Measurements from ENCODE around the gene FGGY.

FGGY gene

GRCh38 chr1:59302297-59302696 lies 5.4 kb downstream of the FGGY start:
- H3K4me3 ChIP-seq (ENCODE audit: low read depth, low read length) = no peak overlapping the region
- H3K9me3 ChIP-seq (ENCODE audit: control insufficient read depth, insufficient read depth, low read length) = peaks cover 8% of the 10 kb centered on the region; the same call in 1 of the 2 replicates
- no peaks in the 10 kb centered on the region for H3K36me3 ChIP-seq (ENCODE audit: control insufficient read depth, insufficient read depth, low read length)
- no peak overlapping the region for H3K27ac ChIP-seq (ENCODE audit: low read depth, low read length)
- H3K4me1 ChIP-seq (ENCODE audit: control insufficient read depth, insufficient read depth, low read length) = peaks cover 9% of the 10 kb centered on the region
- H3K9ac ChIP-seq (ENCODE audit: low read depth, low read length) = no peak overlapping the region
- H3K27me3 ChIP-seq (ENCODE audit: control insufficient read depth, insufficient read depth, low read length) = no peaks in the 10 kb centered on the region

GRCh38 chr1:59302871-59303270 lies 6.0 kb downstream of the FGGY start:
- no peak overlapping the region for H3K9ac ChIP-seq (ENCODE audit: low read depth, low read length)
- no peak overlapping the region for H3K27ac ChIP-seq (ENCODE audit: low read depth, low read length)

DNA sequence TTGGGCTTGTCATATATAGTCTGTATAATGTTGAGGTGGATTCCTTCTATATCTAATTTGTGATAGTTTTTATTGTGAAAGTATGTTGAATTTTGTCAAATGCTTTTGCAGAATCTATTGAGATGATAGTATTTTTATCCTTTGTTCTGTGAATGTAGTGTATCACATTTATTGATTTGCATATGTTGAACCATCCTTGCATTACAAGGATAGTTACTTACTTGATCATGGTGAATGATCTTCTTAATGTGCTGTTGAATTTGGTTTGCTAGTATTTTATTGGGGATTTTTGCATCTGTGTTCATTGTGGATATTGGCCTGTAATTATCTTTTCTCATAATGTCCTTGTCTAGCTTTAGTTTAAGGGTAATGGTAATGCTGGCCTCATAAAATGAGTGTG lies 8.3 kb downstream of the FGGY start:
- peaks cover 8% of the 10 kb centered on the region; the same call in 1 of the 2 replicates for H3K9me3 ChIP-seq (ENCODE audit: control insufficient read depth, insufficient read depth, low read length)
- H3K4me1 ChIP-seq (ENCODE audit: control insufficient read depth, insufficient read depth, low read length) = peaks cover 7% of the 10 kb centered on the region
- H3K4me3 ChIP-seq (ENCODE audit: low read depth, low read length) = no peak overlapping the region
- H3K36me3 ChIP-seq (ENCODE audit: control insufficient read depth, insufficient read depth, low read length) = no peaks in the 10 kb centered on the region
- no peak overlapping the region for H3K9ac ChIP-seq (ENCODE audit: low read depth, low read length)
- H3K27ac ChIP-seq (ENCODE audit: low read depth, low read length) = no peak overlapping the region
- H3K27me3 ChIP-seq (ENCODE audit: control insufficient read depth, insufficient read depth, low read length) = no peaks in the 10 kb centered on the region

More at GRCh38 chr1:59302871-59303270, 6.0 kb downstream of the FGGY start:
- H3K4me1 ChIP-seq (ENCODE audit: control insufficient read depth, insufficient read depth, low read length) = peaks cover 7% of the 10 kb centered on the region
- H3K36me3 ChIP-seq (ENCODE audit: control insufficient read depth, insufficient read depth, low read length) = no peaks in the 10 kb centered on the region
- no peak overlapping the region for H3K4me3 ChIP-seq (ENCODE audit: low read depth, low read length)
- no peaks in the 10 kb centered on the region for H3K27me3 ChIP-seq (ENCODE audit: control insufficient read depth, insufficient read depth, low read length)
- peaks cover 8% of the 10 kb centered on the region; the same call in 1 of the 2 replicates for H3K9me3 ChIP-seq (ENCODE audit: control insufficient read depth, insufficient read depth, low read length)

DNA sequence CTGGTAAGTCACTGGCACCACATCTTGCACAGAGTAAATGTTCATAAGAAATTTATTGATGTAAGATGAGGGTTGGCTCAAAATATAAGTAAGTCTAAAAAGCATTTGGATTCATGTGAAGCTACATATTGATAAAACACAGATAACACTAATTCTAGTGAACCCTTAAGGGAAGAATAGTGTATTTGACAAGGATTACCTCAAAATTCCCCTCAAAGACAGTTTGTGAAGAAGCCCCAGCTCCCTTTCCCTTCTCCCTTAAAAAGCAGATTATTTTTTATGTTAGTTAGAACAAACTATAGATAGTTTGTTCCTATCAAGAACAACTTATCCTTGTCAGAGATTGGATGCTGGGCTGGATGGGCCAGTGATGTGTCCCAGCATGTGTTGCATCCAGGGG lies 10.7 kb downstream of the FGGY start:
- no peaks in the 10 kb centered on the region for H3K27me3 ChIP-seq (ENCODE audit: control insufficient read depth, insufficient read depth, low read length)
- peaks cover 14% of the 10 kb centered on the region for H3K4me1 ChIP-seq (ENCODE audit: control insufficient read depth, insufficient read depth, low read length)
- H3K9me3 ChIP-seq (ENCODE audit: control insufficient read depth, insufficient read depth, low read length) = peaks cover 3% of the 10 kb centered on the region; the same call in 1 of the 2 replicates
- no peaks in the 10 kb centered on the region for H3K36me3 ChIP-seq (ENCODE audit: control insufficient read depth, insufficient read depth, low read length)
- no peak overlapping the region for H3K27ac ChIP-seq (ENCODE audit: low read depth, low read length)
- no peak overlapping the region for H3K9ac ChIP-seq (ENCODE audit: low read depth, low read length)
- no peak overlapping the region for H3K4me3 ChIP-seq (ENCODE audit: low read depth, low read length)

GRCh38 chr1:59308839-59309238 lies 11.9 kb downstream of the FGGY start:
- H3K36me3 ChIP-seq (ENCODE audit: control insufficient read depth, insufficient read depth, low read length) = no peaks in the 10 kb centered on the region
- H3K4me3 ChIP-seq (ENCODE audit: low read depth, low read length) = no peak overlapping the region
- H3K27me3 ChIP-seq (ENCODE audit: control insufficient read depth, insufficient read depth, low read length) = no peaks in the 10 kb centered on the region
- H3K9me3 ChIP-seq (ENCODE audit: control insufficient read depth, insufficient read depth, low read length) = peaks cover 3% of the 10 kb centered on the region; the same call in 1 of the 2 replicates
- H3K4me1 ChIP-seq (ENCODE audit: control insufficient read depth, insufficient read depth, low read length) = peaks cover 14% of the 10 kb centered on the region
- H3K9ac ChIP-seq (ENCODE audit: low read depth, low read length) = no peak overlapping the region
- no peak overlapping the region for H3K27ac ChIP-seq (ENCODE audit: low read depth, low read length)

GRCh38 chr1:59309392-59309791 lies 12.5 kb downstream of the FGGY start:
- Histone ChIP-seq H3K9ac (ENCODE audit: low read depth, low read length) (no peak overlapping the region), H3K4me1 (ENCODE audit: control insufficient read depth, insufficient read depth, low read length) (peaks cover 14% of the 10 kb centered on the region), H3K27me3 (ENCODE audit: control insufficient read depth, insufficient read depth, low read length) (no peaks in the 10 kb centered on the region), H3K9me3 (ENCODE audit: control insufficient read depth, insufficient read depth, low read length) (peaks cover 3% of the 10 kb centered on the region; the same call in 1 of the 2 replicates), H3K27ac (ENCODE audit: low read depth, low read length) (no peak overlapping the region), H3K4me3 (ENCODE audit: low read depth, low read length) (no peak overlapping the region), H3K36me3 (ENCODE audit: control insufficient read depth, insufficient read depth, low read length) (no peaks in the 10 kb centered on the region)

DNA sequence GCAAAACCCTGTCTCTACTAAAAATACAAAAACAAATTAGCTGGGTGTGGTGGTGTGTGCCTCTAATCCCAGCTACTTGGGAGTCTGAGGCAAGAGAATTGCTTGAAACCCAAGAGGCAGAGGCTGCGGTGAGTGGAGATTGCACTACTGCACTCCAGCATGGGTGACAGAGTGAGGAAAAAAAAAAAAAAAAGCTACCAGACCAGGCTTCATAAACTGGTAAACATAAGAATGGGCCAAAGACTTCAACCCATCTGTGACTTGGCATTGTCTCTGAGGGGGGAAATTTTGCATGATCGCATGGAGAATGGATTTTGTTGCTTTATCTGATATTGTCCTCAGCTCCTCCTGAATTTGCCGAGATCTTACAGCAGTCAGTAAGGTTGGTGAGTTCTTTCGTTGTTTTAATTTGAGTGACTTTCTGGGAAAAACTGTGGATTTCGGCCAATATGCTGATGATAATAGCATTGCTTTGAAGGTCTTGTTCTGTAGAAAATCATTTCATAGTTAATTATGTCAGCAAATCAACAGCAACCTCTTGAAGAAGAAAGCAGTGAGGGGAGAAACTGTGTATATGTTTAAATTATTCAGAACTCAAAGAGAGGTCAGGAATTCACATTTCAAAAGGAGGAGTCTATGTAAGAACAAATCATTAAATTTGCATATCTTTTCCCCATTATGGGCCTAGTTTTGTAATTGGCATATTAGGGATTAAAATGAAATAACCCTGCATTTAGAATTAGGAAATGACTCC lies 13.1 kb downstream of the FGGY start:
- Histone ChIP-seq H3K27me3 (ENCODE audit: control insufficient read depth, insufficient read depth, low read length) (no peaks in the 10 kb centered on the region), H3K36me3 (ENCODE audit: control insufficient read depth, insufficient read depth, low read length) (no peaks in the 10 kb centered on the region), H3K4me3 (ENCODE audit: low read depth, low read length) (no peak overlapping the region), H3K9ac (ENCODE audit: low read depth, low read length) (no peak overlapping the region), H3K4me1 (ENCODE audit: control insufficient read depth, insufficient read depth, low read length) (peaks cover 14% of the 10 kb centered on the region), H3K9me3 (ENCODE audit: control insufficient read depth, insufficient read depth, low read length) (peaks cover 3% of the 10 kb centered on the region; the same call in 1 of the 2 replicates), H3K27ac (ENCODE audit: low read depth, low read length) (no peak overlapping the region)

GRCh38 chr1:59310549-59311250 lies 13.8 kb downstream of the FGGY start:
- no peaks in the 10 kb centered on the region for H3K36me3 ChIP-seq (ENCODE audit: control insufficient read depth, insufficient read depth, low read length)
- H3K27ac ChIP-seq (ENCODE audit: low read depth, low read length) = no peak overlapping the region
- no peaks in the 10 kb centered on the region for H3K27me3 ChIP-seq (ENCODE audit: control insufficient read depth, insufficient read depth, low read length)
- peaks cover 14% of the 10 kb centered on the region for H3K4me1 ChIP-seq (ENCODE audit: control insufficient read depth, insufficient read depth, low read length)
- no peak overlapping the region for H3K9ac ChIP-seq (ENCODE audit: low read depth, low read length)
- no peak overlapping the region for H3K4me3 ChIP-seq (ENCODE audit: low read depth, low read length)
- no peaks in the 10 kb centered on the region for H3K9me3 ChIP-seq (ENCODE audit: control insufficient read depth, insufficient read depth, low read length)

DNA sequence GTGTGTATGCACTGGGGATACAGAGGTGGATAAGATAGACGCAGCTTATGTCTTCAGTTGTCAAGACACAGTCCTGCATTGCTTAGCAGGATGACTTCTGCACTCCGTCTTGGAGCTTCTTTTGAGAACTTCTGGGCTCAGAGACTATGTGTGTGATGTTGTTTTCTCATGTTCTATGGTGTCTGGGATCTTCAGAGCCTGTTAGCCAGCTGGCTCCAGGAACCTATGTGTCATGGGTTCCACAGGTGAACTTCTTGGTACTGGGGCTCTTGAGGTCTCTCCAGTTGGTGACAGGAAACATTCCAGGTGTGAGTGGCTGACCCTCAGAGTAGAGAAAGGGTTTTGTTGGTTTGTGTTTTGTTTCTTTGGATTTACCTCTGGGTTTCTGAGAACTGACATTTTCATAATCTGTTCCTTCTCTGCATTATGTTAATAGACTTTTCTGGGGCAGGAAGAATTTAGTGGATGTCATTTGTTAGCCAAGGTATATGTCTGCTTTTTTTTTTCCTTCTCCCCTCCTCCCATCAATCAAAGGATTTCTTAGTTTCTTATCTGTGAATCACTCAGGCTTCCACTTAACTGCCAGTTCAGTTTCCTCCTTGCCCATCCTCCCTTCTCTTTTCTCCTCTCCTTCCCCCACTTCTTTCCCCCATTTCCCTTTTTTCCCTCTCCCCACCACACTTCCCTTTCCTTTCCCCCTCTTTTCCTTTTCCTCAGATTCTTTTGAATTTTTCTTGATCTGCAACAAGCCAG lies 18.1 kb downstream of the FGGY start:
- Histone ChIP-seq H3K4me3 (ENCODE audit: low read depth, low read length) (no peak overlapping the region), H3K9ac (ENCODE audit: low read depth, low read length) (no peak overlapping the region), H3K4me1 (ENCODE audit: control insufficient read depth, insufficient read depth, low read length) (peaks cover 26% of the 10 kb centered on the region), H3K36me3 (ENCODE audit: control insufficient read depth, insufficient read depth, low read length) (no peaks in the 10 kb centered on the region), H3K27me3 (ENCODE audit: control insufficient read depth, insufficient read depth, low read length) (no peaks in the 10 kb centered on the region), H3K9me3 (ENCODE audit: control insufficient read depth, insufficient read depth, low read length) (no peaks in the 10 kb centered on the region; the same call in 1 of the 2 replicates), H3K27ac (ENCODE audit: low read depth, low read length) (no peak overlapping the region)

GRCh38 chr1:59315529-59316463 lies 18.9 kb downstream of the FGGY start:
- no peak overlapping the region for H3K27ac ChIP-seq (ENCODE audit: low read depth, low read length)
- no peaks in the 10 kb centered on the region; the same call in 1 of the 2 replicates for H3K9me3 ChIP-seq (ENCODE audit: control insufficient read depth, insufficient read depth, low read length)
- H3K9ac ChIP-seq (ENCODE audit: low read depth, low read length) = no peak overlapping the region
- no peaks in the 10 kb centered on the region for H3K36me3 ChIP-seq (ENCODE audit: control insufficient read depth, insufficient read depth, low read length)
- no peaks in the 10 kb centered on the region for H3K27me3 ChIP-seq (ENCODE audit: control insufficient read depth, insufficient read depth, low read length)
- peaks cover 20% of the 10 kb centered on the region for H3K4me1 ChIP-seq (ENCODE audit: control insufficient read depth, insufficient read depth, low read length)
- no peak overlapping the region for H3K4me3 ChIP-seq (ENCODE audit: low read depth, low read length)
